ENCODE results near the gene CLEC5A. TPM values are rescaled to one million over a fixed set of nuclear protein-coding genes. Genes with fewer than 3 reads are reported as not detected.

The CLEC5A gene
- not detected in 2 replicates for total RNA-seq (ENCODE audit: low replicate concordance)
- long read RNA-seq: 0 reads

DNA sequence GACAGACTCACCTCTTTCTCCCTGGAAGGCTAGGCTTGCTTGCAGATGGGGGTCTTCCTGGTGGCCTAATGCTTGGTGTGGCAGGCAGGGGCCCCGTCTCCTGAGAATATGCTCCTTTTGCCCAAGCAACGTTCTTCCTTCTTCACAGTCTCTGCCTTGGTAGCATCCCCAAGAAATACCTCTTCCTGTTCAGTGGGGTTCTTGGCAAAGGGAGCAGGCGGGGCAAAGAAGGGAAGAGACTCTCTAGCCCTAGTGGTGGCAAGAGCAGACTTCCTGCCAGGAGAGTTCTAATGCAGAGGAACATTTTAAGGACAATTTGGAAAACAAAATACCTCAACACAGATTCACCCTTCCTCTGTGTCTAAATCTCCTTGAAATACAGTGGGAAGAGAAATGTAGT lies at the start of gene CLEC5A:
Gene CLEC5A, minus strand, starts transcription at position 179 of the 400 bp plus-strand sequence. CDS start 682 bp downstream, outside the sequence.
- Mint-ChIP-seq H3K27me3 (no peaks in the 10 kb centered on the region), H3K9me3 (no peaks in the 10 kb centered on the region), H3K36me3 (no peaks in the 10 kb centered on the region), H3K4me1 (ENCODE audit: unreplicated experiment) (no peaks in the 10 kb centered on the region), H3K4me3 (no peak within 1 kb of the TSS), H3K27ac (no peak within 1 kb of the TSS)
- TF ChIP-seq, protein P1, sequence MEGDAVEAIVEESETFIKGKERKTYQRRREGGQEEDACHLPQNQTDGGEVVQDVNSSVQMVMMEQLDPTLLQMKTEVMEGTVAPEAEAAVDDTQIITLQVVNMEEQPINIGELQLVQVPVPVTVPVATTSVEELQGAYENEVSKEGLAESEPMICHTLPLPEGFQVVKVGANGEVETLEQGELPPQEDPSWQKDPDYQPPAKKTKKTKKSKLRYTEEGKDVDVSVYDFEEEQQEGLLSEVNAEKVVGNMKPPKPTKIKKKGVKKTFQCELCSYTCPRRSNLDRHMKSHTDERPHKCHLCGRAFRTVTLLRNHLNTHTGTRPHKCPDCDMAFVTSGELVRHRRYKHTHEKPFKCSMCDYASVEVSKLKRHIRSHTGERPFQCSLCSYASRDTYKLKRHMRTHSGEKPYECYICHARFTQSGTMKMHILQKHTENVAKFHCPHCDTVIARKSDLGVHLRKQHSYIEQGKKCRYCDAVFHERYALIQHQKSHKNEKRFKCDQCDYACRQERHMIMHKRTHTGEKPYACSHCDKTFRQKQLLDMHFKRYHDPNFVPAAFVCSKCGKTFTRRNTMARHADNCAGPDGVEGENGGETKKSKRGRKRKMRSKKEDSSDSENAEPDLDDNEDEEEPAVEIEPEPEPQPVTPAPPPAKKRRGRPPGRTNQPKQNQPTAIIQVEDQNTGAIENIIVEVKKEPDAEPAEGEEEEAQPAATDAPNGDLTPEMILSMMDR (conservative IDR thresholded peaks at IDR 0.05): no peak
- no peak for DNase-seq (ENCODE audit: extremely low spot score, unreplicated experiment)

DNA sequence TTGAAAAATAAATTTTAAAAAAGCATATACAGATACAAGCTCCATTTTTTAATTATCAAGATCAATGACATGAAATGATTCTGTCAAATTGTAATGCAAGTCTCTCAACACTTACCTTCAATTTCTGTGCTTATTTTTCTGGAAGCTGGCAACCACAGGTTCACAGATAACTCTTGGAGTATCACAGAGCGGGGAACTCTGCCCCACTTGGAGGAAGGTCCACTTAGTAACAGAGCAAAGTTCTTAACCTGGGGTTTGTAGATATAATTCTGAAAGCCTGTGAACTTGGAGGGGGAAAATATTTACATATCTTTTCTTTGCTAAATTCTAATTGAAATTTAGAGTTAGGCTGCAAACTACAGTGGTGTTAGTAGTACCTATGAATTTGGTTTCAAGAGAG lies 46.6 kb upstream of the CLEC5A start:
- H3K27me3 Mint-ChIP-seq: peaks cover 6% of the 10 kb centered on the region
- H3K36me3 Mint-ChIP-seq: no peaks in the 10 kb centered on the region
- DNase-seq (ENCODE audit: extremely low spot score, unreplicated experiment): no peak
- no peak overlapping the region for H3K4me3 Mint-ChIP-seq
- no peaks in the 10 kb centered on the region for H3K9me3 Mint-ChIP-seq
- TF ChIP-seq, protein P1 (conservative IDR thresholded peaks at IDR 0.05): no peak
- no peaks in the 10 kb centered on the region for H3K4me1 Mint-ChIP-seq (ENCODE audit: unreplicated experiment)
- H3K27ac Mint-ChIP-seq: no peak overlapping the region

DNA sequence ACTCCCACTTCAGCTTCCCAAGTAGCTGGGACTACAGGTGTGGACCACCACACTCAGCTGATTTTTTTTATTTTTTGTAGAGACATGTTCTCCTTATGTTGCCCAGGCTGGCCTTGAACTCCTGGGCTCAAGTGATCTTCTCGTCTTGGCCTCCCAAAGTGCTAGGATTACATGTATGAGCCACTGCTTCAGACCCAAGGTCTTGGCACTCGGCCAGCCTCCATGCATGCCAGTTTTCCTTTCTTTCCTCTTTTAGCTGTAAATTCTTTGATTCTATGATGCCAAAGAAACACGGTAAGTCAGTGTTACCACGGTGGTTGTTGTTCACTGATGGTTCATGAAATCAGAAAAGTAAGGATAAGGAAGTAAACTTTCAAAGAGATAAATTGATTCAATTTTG lies 45.9 kb upstream of the CLEC5A start:
- H3K4me3 Mint-ChIP-seq: no peak overlapping the region
- no peak for DNase-seq (ENCODE audit: extremely low spot score, unreplicated experiment)
- H3K4me1 Mint-ChIP-seq (ENCODE audit: unreplicated experiment): no peaks in the 10 kb centered on the region
- TF ChIP-seq, protein P1 (conservative IDR thresholded peaks at IDR 0.05): no peak
- H3K27me3 Mint-ChIP-seq: peaks cover 6% of the 10 kb centered on the region
- H3K9me3 Mint-ChIP-seq: no peaks in the 10 kb centered on the region
- H3K27ac Mint-ChIP-seq: no peak overlapping the region
- no peaks in the 10 kb centered on the region for H3K36me3 Mint-ChIP-seq

DNA sequence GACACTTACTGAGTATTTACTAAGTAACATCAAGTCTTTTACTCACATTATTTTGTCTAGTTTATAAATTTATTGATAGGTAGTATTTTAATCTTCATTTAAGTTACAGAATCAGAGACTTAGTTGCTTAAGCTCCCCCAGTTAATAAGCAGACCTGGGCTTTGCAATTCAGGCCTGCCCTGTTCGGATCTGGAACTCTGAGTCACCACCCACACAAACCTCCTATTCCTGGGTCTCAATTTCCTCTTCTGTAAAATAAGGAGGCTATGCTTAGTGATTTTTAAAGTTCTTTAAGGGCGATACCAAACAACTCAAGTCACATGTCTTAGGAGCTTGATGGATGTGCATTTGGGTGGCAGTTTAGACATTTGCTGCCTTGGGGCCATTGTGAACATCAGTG lies 45.4 kb upstream of the CLEC5A start:
- Mint-ChIP-seq H3K36me3 (no peaks in the 10 kb centered on the region), H3K27ac (no peak overlapping the region), H3K9me3 (no peaks in the 10 kb centered on the region), H3K4me3 (no peak overlapping the region), H3K27me3 (peaks cover 6% of the 10 kb centered on the region), H3K4me1 (ENCODE audit: unreplicated experiment) (no peaks in the 10 kb centered on the region)
- TF ChIP-seq, protein P1 (conservative IDR thresholded peaks at IDR 0.05): no peak
- no peak for DNase-seq (ENCODE audit: extremely low spot score, unreplicated experiment)

DNA sequence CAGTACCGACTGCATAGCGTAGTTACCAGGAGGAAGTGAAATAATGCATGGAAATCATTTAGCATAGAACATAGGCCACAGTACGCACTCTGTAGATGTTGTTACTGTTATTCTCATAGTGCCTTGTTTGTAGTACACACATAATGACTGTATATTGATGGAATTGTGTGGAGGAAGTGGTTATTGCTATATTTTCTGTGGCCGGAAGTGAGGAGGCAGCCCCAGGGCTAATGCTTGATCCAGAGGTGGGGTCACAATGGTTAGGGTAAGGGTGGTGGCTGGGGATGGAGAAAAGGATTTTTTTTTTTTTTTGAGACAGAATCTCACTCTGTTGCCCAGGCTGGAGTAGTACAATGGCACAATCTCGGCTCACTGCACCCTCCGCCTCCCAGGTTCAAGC lies 44.4 kb upstream of the CLEC5A start:
- H3K4me3 Mint-ChIP-seq: no peak overlapping the region
- H3K27me3 Mint-ChIP-seq: peaks cover 9% of the 10 kb centered on the region
- H3K36me3 Mint-ChIP-seq: no peaks in the 10 kb centered on the region
- no peaks in the 10 kb centered on the region for H3K4me1 Mint-ChIP-seq (ENCODE audit: unreplicated experiment)
- DNase-seq (ENCODE audit: extremely low spot score, unreplicated experiment): no peak
- H3K27ac Mint-ChIP-seq: no peak overlapping the region
- TF ChIP-seq, protein P1 (conservative IDR thresholded peaks at IDR 0.05): no peak
- H3K9me3 Mint-ChIP-seq: no peaks in the 10 kb centered on the region

Data from type B pancreatic cell (in vitro differentiated cells).